GM12878 (cell line): Measurements from ENCODE around the gene C15orf39. TPM values are rescaled to one million over a fixed set of nuclear protein-coding genes. Genes with fewer than 3 reads are reported as not detected.

Source experiments
- ATAC-seq: fragments of 200-7000 bp; cut with Tn5 transposase; 3 replicates; pipeline ENCODE4 v1.9.1; 2020; ENCODE audit warnings: mild to moderate bottlenecking, moderate library complexity
- BruUV-seq: library from RNA; stranded (reverse); fragments of 400-500 nt; replicated peaks from 2 replicates; lab custom pipeline; 2021; lab: Mats Ljungman, UMichigan
- CTCF ChIA-PET: fragments of 300-600 bp; sonication (Branson Sonifier 250); formaldehyde crosslinking; extraction: SDS; loops from one replicate; lab custom pipeline; 2021; ENCODE audit warnings: inconsistent platforms; lab: Yijun Ruan, JAX
- POLR2A ChIA-PET: fragments of 350-600 bp; formaldehyde crosslinking; extraction: SDS; loops from one replicate; lab custom pipeline; 2021; ENCODE audit warnings: inconsistent platforms; lab: Charles Lee
- RAD21 ChIA-PET: fragments of 300-600 bp; sonication (Branson Sonifier 250); formaldehyde crosslinking; loops from one replicate; lab custom pipeline; 2023; ENCODE audit warnings: antibody characterized with exemption; ENCODE audit not compliant: unreplicated experiment; lab: Charles Lee
- SMC1A ChIA-PET: fragments of 300-600 bp; sonication (Branson Sonifier 250); formaldehyde crosslinking; loops from one replicate; lab custom pipeline; 2023; ENCODE audit not compliant: unreplicated experiment, uncharacterized antibody; lab: Charles Lee
- DNase-seq: peaks from one replicate; pipeline ENCODE4 v3.0.0-alpha.2; 2011; ENCODE audit warnings: low read depth, low spot score
- FAIRE-seq: peaks from 3 replicates; lab custom pipeline; 2011; peaks lifted over from hg19 to GRCh38; lab: Jason Lieb, UNC
- H2AFZ ChIP-seq: 2 replicates; pipeline ENCODE4 v1.6.0; 2011; ENCODE audit warnings: low read depth, low read length, control low read depth; ENCODE audit not compliant: control insufficient read depth
- H3K27ac ChIP-seq: 2 replicates; pipeline ENCODE4 v1.5.1; 2011; ENCODE audit warnings: control low read depth; ENCODE audit not compliant: control insufficient read depth, insufficient read depth
- H3K27me3 ChIP-seq, 2 experiments: replicated peaks in 1 of 2; 2 replicates each; pipeline versions ENCODE4 v1.6.0 to v1.6.1; 2011; ENCODE audit warnings: low read length in 1 of 2; ENCODE audit not compliant: control insufficient read depth in 2 of 2, insufficient read depth in 2 of 2
- H3K36me3 ChIP-seq, 2 experiments: 2 replicates each; pipeline ENCODE4 v1.5.1; 2011; ENCODE audit warnings: low read length in 1 of 2; ENCODE audit not compliant: control insufficient read depth in 2 of 2, insufficient read depth in 2 of 2
- H3K4me1 ChIP-seq: 2 replicates; pipeline ENCODE4 v1.6.1; 2011; ENCODE audit warnings: mild to moderate bottlenecking, low read length, moderate library complexity, mixed read lengths; ENCODE audit not compliant: control insufficient read depth, insufficient read depth
- H3K4me2 ChIP-seq: 2 replicates; pipeline ENCODE4 v1.6.0; 2011; ENCODE audit warnings: control low read depth; ENCODE audit not compliant: control insufficient read depth, insufficient read depth
- H3K4me3 ChIP-seq: fragments of 200-600 bp; sonication (generic); 2 replicates; pipeline ENCODE4 v1.5.1; 2016
- H3K79me2 ChIP-seq: 2 replicates; pipeline ENCODE4 v1.6.0; 2011; ENCODE audit warnings: low read length; ENCODE audit not compliant: control insufficient read depth, insufficient read depth
- H3K9ac ChIP-seq: 2 replicates; pipeline ENCODE4 v1.8.0; 2011; ENCODE audit warnings: low read length, control low read depth, mixed read lengths; ENCODE audit not compliant: control insufficient read depth, insufficient read depth
- H3K9me3 ChIP-seq: replicated peaks from 3 replicates; pipeline ENCODE4 v1.5.1; 2011; ENCODE audit warnings: mild to moderate bottlenecking, low read length; ENCODE audit not compliant: control insufficient read depth, insufficient read depth
- H4K20me1 ChIP-seq: 2 replicates; pipeline ENCODE4 v1.6.0; 2011; ENCODE audit not compliant: control insufficient read depth, insufficient read depth
- CBX5 ChIP-seq: sonication (generic); IDR thresholded peaks from 2 replicates; pipeline ENCODE4 v1.6.1; 2016; ENCODE audit warnings: low read depth, moderate library complexity, mild to moderate bottlenecking, inconsistent platforms
- CREM ChIP-seq: IDR thresholded peaks from 2 replicates; pipeline ENCODE4 v1.6.1; 2014; ENCODE audit warnings: antibody characterized with exemption, low read depth
- LARP7 ChIP-seq: fragments of 450-650 bp; IDR thresholded peaks from 2 replicates; pipeline ENCODE4 v1.6.1; 2017; ENCODE audit warnings: mild to moderate bottlenecking
- NBN ChIP-seq: fragments of 450-650 bp; IDR thresholded peaks from 2 replicates; pipeline ENCODE4 v1.6.1; 2016
- POLR2AphosphoS5 ChIP-seq: IDR thresholded peaks from 2 replicates; pipeline ENCODE4 v1.6.1; 2011; ENCODE audit warnings: mild to moderate bottlenecking, low read length, inconsistent platforms
- SIN3A ChIP-seq: IDR thresholded peaks from 2 replicates; pipeline ENCODE4 v1.6.1; 2012; ENCODE audit warnings: low read depth, low read length, improper control_type of control experiment
- SMARCA5 ChIP-seq: fragments of 450-650 bp; IDR thresholded peaks from 2 replicates; pipeline ENCODE4 v1.6.1; 2017; ENCODE audit warnings: mild to moderate bottlenecking
- SP1 ChIP-seq: IDR thresholded peaks from one replicate; pipeline ENCODE4 v1.6.1; 2011; ENCODE audit warnings: low read depth, low read length
- STAT3 ChIP-seq: IDR thresholded peaks from 2 replicates; pipeline ENCODE4 v1.6.1; 2011; ENCODE audit warnings: low read depth, low read length, improper control_type of control experiment
- SUPT20H ChIP-seq: IDR thresholded peaks from 2 replicates; pipeline ENCODE4 v1.6.1; 2011; ENCODE audit warnings: low read depth, mild to moderate bottlenecking, low read length, moderate library complexity, borderline replicate concordance; ENCODE audit not compliant: control insufficient read depth
- TCF7 ChIP-seq: IDR thresholded peaks from 2 replicates; pipeline ENCODE4 v1.6.1; 2014; ENCODE audit warnings: antibody characterized with exemption, borderline replicate concordance
- YBX1 ChIP-seq: fragments of 450-650 bp; IDR thresholded peaks from 2 replicates; pipeline ENCODE4 v1.6.1; 2016; ENCODE audit warnings: antibody characterized with exemption
- ZNF24 ChIP-seq: fragments of 450-650 bp; IDR thresholded peaks from 2 replicates; pipeline ENCODE4 v1.6.1; 2017; ENCODE audit warnings: antibody characterized with exemption, mild to moderate bottlenecking
- ZNF274 ChIP-seq: IDR thresholded peaks from one replicate; pipeline ENCODE4 v1.8.0; 2011; ENCODE audit not compliant: insufficient read length, insufficient read depth
- WGBS: methylation state at CpG from one replicate; pipeline ENCODE4 v1.1.6; 2016; ENCODE audit warnings: low lambda C conversion rate; ENCODE audit not compliant: insufficient replicate concordance, insufficient coverage; ENCODE audit errors: missing lambda C conversion rate; 5-methylcytosine and 5-hydroxymethylcytosine counted together
- in situ Hi-C: fragments of 300-500 bp; cut with MboI; formaldehyde crosslinking; loops from 9 replicates; pipeline ENCODE4 v1.14.3; 2018; ENCODE audit warnings: mixed read lengths
- intact Hi-C: fragments of 100-400 bp; cut with micrococcal nuclease; formaldehyde crosslinking; loops from one replicate; pipeline ENCODE4 v1.14.2; 2022; ENCODE audit not compliant: unreplicated experiment
- polyA plus RNA-seq, 11 experiments: library from polyadenylated mRNA; depleted of rRNA in 4 of 11; unstranded in 6 of 11; stranded (reverse) in 5 of 11; fragments of >200 nt; fragmentation: Nextera tagmentation in 4 of 11; fragmentation: Illumina TruSeq in 1 of 11; extraction: Ambion mirVana in 4 of 11; extraction: Trizol in 1 of 11; gene quantifications; 1 replicate in 1 of 11; 2 replicates in 10 of 11; pipeline versions ENCODE4 v1.2.1 to v1.2.3, GENCODE V29; 2011 to 2016; ENCODE audit warnings: inconsistent platforms in 2 of 11, missing spikeins in 2 of 11, low read depth in 1 of 11
- total RNA-seq, 4 experiments: library from RNA; depleted of rRNA in 3 of 4; stranded (reverse); fragments of >200 nt in 3 of 4; fragmentation: Illumina TruSeq in 1 of 4; extraction: Trizol in 1 of 4; gene quantifications; 2 replicates each; pipeline versions ENCODE4 v1.2.1 to v1.2.3, GENCODE V29; 2013 to 2021
- TF ChIP-seq, protein P1 (sequence below): fragments of 450-650 bp; formaldehyde crosslinking; IDR thresholded peaks from 2 replicates; pipeline ENCODE4 v1.4.0; 2020; ENCODE audit warnings: mild to moderate bottlenecking, moderate library complexity
- TF ChIP-seq, protein P2 (sequence below): IDR thresholded peaks from 2 replicates; pipeline ENCODE4 v1.6.1; 2012; ENCODE audit warnings: low read depth, low read length, improper control_type of control experiment
- TF ChIP-seq, protein P3 (sequence below): fragments of 450-650 bp; formaldehyde crosslinking; IDR thresholded peaks from 2 replicates; pipeline ENCODE4 v1.4.0; 2022; ENCODE audit warnings: mild to moderate bottlenecking, moderate library complexity

Gene C15orf39
- total and polyA plus RNA-seq, 10 of the 15 experiments (the other 5 are each of a cell fraction or from before 2014, with no cell fraction given), result 2.3 to 139 (median 33.0) TPM

DNA sequence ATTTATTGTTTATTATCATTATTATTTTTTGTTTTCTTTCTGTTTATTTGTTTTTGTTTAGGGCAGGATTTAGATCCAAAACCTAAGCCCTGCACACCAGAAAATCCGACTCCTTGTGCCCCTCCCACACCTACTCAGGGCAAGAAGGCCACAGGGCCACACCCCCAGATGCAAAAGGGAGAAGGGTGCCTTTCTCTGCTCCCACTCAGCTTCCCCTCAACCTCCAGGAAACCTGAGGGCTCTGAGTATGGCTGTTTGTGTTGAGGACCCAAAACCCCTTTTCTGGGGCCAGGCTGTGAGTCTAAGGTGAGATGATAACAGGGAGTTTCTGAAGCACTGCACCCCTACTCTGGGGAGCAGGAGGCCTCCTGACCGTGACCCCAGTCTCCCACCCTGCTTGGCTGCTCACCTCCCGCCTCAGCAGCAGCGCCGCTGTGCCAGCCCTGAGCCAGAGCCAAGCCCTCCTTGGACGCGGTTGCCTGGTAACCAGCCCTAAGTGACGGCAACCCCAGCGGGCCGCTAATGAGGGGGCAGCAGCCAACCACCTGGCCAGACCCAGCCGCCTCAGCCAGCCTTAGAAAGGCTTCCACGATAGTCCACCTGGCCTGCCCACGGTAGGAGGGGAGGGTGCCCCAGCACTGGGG, 6.4 kb upstream of the C15orf39 start:
- Histone ChIP-seq H3K4me1 (peaks cover 29% of the 10 kb centered on the region), H4K20me1 (no peaks in the 10 kb centered on the region; the same call in 1 of the 2 replicates), H3K27me3 (no peaks in the 10 kb centered on the region), H2AFZ (no peak overlapping the region), H3K27ac (no peak overlapping the region), H3K4me3 (no peak overlapping the region), H3K9me3 (no peaks in the 10 kb centered on the region; the same call in 2 of the 3 replicates), H3K36me3 (no peaks in the 10 kb centered on the region), H3K4me2 (no peak overlapping the region), H3K79me2 (peaks cover 10% of the 10 kb centered on the region), H3K9ac (no peak overlapping the region)
- WGBS, result 42% methylated on average over 13 of the region's 13 CpGs
- ChIA-PET CTCF (no interaction called here), RAD21 (no interaction called here), POLR2A (no interaction called here), SMC1A (no interaction called here)
- no TSS peak for BruUV-seq
- ATAC-seq (no peak), FAIRE-seq (no peak), DNase-seq (no peak)
- in situ Hi-C loops, result loop anchor here (5.0 kb wide), 1 partner anchor 58 kb away; no protein-coding TSS in a partner anchor
- intact Hi-C loops, result no loop called here
- no peak for TF ChIP-seq POLR2AphosphoS5
- TF ChIP-seq, protein P1, sequence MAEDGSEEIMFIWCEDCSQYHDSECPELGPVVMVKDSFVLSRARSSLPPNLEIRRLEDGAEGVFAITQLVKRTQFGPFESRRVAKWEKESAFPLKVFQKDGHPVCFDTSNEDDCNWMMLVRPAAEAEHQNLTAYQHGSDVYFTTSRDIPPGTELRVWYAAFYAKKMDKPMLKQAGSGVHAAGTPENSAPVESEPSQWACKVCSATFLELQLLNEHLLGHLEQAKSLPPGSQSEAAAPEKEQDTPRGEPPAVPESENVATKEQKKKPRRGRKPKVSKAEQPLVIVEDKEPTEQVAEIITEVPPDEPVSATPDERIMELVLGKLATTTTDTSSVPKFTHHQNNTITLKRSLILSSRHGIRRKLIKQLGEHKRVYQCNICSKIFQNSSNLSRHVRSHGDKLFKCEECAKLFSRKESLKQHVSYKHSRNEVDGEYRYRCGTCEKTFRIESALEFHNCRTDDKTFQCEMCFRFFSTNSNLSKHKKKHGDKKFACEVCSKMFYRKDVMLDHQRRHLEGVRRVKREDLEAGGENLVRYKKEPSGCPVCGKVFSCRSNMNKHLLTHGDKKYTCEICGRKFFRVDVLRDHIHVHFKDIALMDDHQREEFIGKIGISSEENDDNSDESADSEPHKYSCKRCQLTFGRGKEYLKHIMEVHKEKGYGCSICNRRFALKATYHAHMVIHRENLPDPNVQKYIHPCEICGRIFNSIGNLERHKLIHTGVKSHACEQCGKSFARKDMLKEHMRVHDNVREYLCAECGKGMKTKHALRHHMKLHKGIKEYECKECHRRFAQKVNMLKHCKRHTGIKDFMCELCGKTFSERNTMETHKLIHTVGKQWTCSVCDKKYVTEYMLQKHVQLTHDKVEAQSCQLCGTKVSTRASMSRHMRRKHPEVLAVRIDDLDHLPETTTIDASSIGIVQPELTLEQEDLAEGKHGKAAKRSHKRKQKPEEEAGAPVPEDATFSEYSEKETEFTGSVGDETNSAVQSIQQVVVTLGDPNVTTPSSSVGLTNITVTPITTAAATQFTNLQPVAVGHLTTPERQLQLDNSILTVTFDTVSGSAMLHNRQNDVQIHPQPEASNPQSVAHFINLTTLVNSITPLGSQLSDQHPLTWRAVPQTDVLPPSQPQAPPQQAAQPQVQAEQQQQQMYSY (CRISPR knock-in tag), result no peak
- no peak for TF ChIP-seq STAT3
- TF ChIP-seq SMARCA5, result no peak
- no peak for TF ChIP-seq NBN
- no peak for TF ChIP-seq YBX1
- TF ChIP-seq SP1, result no peak
- no peak for TF ChIP-seq CREM
- no peak for TF ChIP-seq SIN3A
- no peak for TF ChIP-seq ZNF274
- no peak for TF ChIP-seq CBX5
- no peak for TF ChIP-seq SUPT20H
- TF ChIP-seq, protein P2, sequence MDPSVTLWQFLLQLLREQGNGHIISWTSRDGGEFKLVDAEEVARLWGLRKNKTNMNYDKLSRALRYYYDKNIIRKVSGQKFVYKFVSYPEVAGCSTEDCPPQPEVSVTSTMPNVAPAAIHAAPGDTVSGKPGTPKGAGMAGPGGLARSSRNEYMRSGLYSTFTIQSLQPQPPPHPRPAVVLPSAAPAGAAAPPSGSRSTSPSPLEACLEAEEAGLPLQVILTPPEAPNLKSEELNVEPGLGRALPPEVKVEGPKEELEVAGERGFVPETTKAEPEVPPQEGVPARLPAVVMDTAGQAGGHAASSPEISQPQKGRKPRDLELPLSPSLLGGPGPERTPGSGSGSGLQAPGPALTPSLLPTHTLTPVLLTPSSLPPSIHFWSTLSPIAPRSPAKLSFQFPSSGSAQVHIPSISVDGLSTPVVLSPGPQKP, result no peak
- TF ChIP-seq LARP7, result no peak
- no peak for TF ChIP-seq ZNF24
- TF ChIP-seq, protein P3, sequence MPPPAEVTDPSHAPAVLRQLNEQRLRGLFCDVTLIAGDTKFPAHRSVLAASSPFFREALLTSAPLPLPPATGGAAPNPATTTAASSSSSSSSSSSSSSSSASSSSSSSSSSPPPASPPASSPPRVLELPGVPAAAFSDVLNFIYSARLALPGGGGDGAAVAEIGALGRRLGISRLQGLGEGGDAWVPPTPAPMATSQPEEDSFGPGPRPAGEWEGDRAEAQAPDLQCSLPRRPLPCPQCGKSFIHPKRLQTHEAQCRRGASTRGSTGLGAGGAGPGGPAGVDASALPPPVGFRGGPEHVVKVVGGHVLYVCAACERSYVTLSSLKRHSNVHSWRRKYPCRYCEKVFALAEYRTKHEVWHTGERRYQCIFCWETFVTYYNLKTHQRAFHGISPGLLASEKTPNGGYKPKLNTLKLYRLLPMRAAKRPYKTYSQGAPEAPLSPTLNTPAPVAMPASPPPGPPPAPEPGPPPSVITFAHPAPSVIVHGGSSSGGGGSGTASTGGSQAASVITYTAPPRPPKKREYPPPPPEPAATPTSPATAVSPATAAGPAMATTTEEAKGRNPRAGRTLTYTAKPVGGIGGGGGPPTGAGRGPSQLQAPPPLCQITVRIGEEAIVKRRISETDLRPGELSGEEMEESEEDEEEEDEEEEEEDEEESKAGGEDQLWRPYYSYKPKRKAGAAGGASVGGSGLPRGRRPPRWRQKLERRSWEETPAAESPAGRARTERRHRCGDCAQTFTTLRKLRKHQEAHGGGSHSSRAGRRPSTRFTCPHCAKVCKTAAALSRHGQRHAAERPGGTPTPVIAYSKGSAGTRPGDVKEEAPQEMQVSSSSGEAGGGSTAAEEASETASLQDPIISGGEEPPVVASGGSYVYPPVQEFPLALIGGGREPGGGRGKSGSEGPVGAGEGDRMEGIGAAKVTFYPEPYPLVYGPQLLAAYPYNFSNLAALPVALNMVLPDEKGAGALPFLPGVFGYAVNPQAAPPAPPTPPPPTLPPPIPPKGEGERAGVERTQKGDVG, result no peak
- no peak for TF ChIP-seq TCF7
